H1 (cell line): Measurements from ENCODE around the gene FEM1C. TPM values are rescaled to one million over a fixed set of nuclear protein-coding genes. Genes with fewer than 3 reads are reported as not detected.

Source experiments
- CTCF ChIA-PET: fragments of 300-600 bp; sonication (Branson Sonifier 250); formaldehyde crosslinking; loops from one replicate; lab custom pipeline; 2021; ENCODE audit not compliant: partially characterized antibody; lab: Charles Lee
- POLR2A ChIA-PET: fragments of 300-600 bp; sonication (Branson Sonifier 250); formaldehyde crosslinking; loops from one replicate; lab custom pipeline; 2021; ENCODE audit warnings: inconsistent platforms; ENCODE audit not compliant: partially characterized antibody; lab: Charles Lee
- DNase-seq, 2 experiments: peaks; one replicate each; pipeline versions ENCODE4 v3.0.0 to v3.0.0-alpha.2; 2010 to 2022; ENCODE audit warnings: low spot score in 2 of 2, low read depth in 1 of 2, mixed read lengths in 1 of 2
- FAIRE-seq: peaks from 2 replicates; lab custom pipeline; 2011; peaks lifted over from hg19 to GRCh38; lab: Jason Lieb, UNC
- H2AFZ ChIP-seq: 2 replicates; pipeline ENCODE4 v1.8.1; 2012; ENCODE audit warnings: low read length, inconsistent platforms
- H2AK5ac ChIP-seq: 2 replicates; pipeline ENCODE4 v1.6.1; 2013; ENCODE audit warnings: low read depth, low read length
- H2BK120ac ChIP-seq: replicated peaks from 2 replicates; pipeline ENCODE3; 2013; ENCODE audit warnings: low read depth, low read length, inconsistent platforms
- H2BK12ac ChIP-seq: 2 replicates; pipeline ENCODE4 v1.6.1; 2013; ENCODE audit warnings: low read depth, low read length
- H2BK15ac ChIP-seq: 2 replicates; pipeline ENCODE4 v1.6.1; 2013; ENCODE audit warnings: low read length
- H2BK20ac ChIP-seq: 2 replicates; pipeline ENCODE4 v1.6.1; 2013; ENCODE audit warnings: low read length
- H2BK5ac ChIP-seq: 2 replicates; pipeline ENCODE4 v1.6.1; 2013; ENCODE audit warnings: low read depth, low read length
- H3K14ac ChIP-seq: 2 replicates; pipeline ENCODE4 v1.6.1; 2013; ENCODE audit warnings: inconsistent platforms; ENCODE audit not compliant: insufficient read length
- H3K18ac ChIP-seq: 2 replicates; pipeline ENCODE4 v1.6.1; 2013; ENCODE audit warnings: low read length; ENCODE audit errors: extremely low read depth
- H3K23ac ChIP-seq: 2 replicates; pipeline ENCODE4 v1.6.1; 2013; ENCODE audit warnings: inconsistent platforms; ENCODE audit not compliant: insufficient read length
- H3K23me2 ChIP-seq: 2 replicates; pipeline ENCODE4 v1.6.1; 2013; ENCODE audit warnings: low read depth, low read length
- H3K27ac ChIP-seq: 2 replicates; pipeline ENCODE4 v1.6.1; 2011; ENCODE audit warnings: low read depth, low read length, inconsistent platforms
- H3K27me3 ChIP-seq, 4 experiments: replicated peaks in 1 of 4; 1 replicate in 1 of 4; 2 replicates in 3 of 4; pipeline versions ENCODE4 v1.6.1 to v1.8.1; 2011 to 2013; ENCODE audit warnings: low read length in 3 of 4, mild to moderate bottlenecking in 3 of 4, inconsistent platforms in 2 of 4, mixed read lengths in 2 of 4, moderate library complexity in 1 of 4; ENCODE audit not compliant: control insufficient read depth in 3 of 4, insufficient read depth in 3 of 4; ENCODE audit errors: extremely low read depth in 1 of 4
- H3K36me3 ChIP-seq, 4 experiments: 2 replicates each; pipeline versions ENCODE4 v1.6.1 to v1.8.1; 2011 to 2013; ENCODE audit warnings: mild to moderate bottlenecking in 4 of 4, low read length in 3 of 4, moderate library complexity in 2 of 4, control low read depth in 1 of 4, inconsistent platforms in 1 of 4; ENCODE audit not compliant: insufficient read depth in 4 of 4, control insufficient read depth in 2 of 4
- H3K4ac ChIP-seq: replicated peaks from 2 replicates; pipeline ENCODE3; 2013; ENCODE audit warnings: low read length, low read depth, mixed read lengths, inconsistent platforms; ENCODE audit not compliant: insufficient read length
- H3K4me1 ChIP-seq, 4 experiments: replicated peaks in 1 of 4; 1 replicate in 1 of 4; 2 replicates in 3 of 4; pipeline versions ENCODE4 v1.6.1 to v1.8.1; 2011 to 2013; ENCODE audit warnings: low read length in 3 of 4, inconsistent platforms in 2 of 4, mixed read lengths in 1 of 4; ENCODE audit not compliant: insufficient read depth in 4 of 4, control insufficient read depth in 3 of 4
- H3K4me2 ChIP-seq, 2 experiments: 2 replicates each; pipeline versions ENCODE4 v1.6.1 to v1.8.1; 2011 to 2013; ENCODE audit warnings: low read depth in 2 of 2, low read length in 2 of 2, control low read depth in 1 of 2, inconsistent platforms in 1 of 2, mild to moderate bottlenecking in 1 of 2; ENCODE audit not compliant: insufficient read depth in 1 of 2
- H3K4me3 ChIP-seq, 4 experiments: fragments of 200-600, 300-600 bp in 1 of 4; sonication (generic), shearing (Covaris generic), sonication (Bioruptor Twin) in 1 of 4; 2 replicates each; pipeline versions ENCODE4 v1.5.1 to v1.8.1; 2011 to 2016; ENCODE audit warnings: low read length in 4 of 4, low read depth in 3 of 4, control low read depth in 2 of 4, inconsistent platforms in 2 of 4, mild to moderate bottlenecking in 2 of 4, mixed read lengths in 1 of 4, moderate library complexity in 1 of 4; ENCODE audit not compliant: insufficient read depth in 2 of 4; ENCODE audit errors: extremely low read depth in 1 of 4
- H3K56ac ChIP-seq: replicated peaks from 2 replicates; pipeline ENCODE3; 2013; ENCODE audit warnings: low read depth, mild to moderate bottlenecking, mixed read lengths, low read length, inconsistent platforms; ENCODE audit not compliant: insufficient read length
- H3K79me1 ChIP-seq: 2 replicates; pipeline ENCODE4 v1.6.1; 2013; ENCODE audit warnings: low read depth, low read length, control low read depth
- H3K79me2 ChIP-seq, 2 experiments: 2 replicates each; pipeline versions ENCODE4 v1.6.1 to v1.8.1; 2012 to 2013; ENCODE audit warnings: low read length in 2 of 2, mild to moderate bottlenecking in 2 of 2, inconsistent platforms in 1 of 2; ENCODE audit not compliant: insufficient read depth in 2 of 2, control insufficient read depth in 1 of 2
- H3K9ac ChIP-seq, 4 experiments: replicated peaks in 1 of 4; 1 replicate in 1 of 4; 2 replicates in 3 of 4; pipeline versions ENCODE4 v1.6.1 to v1.8.1; 2011 to 2013; ENCODE audit warnings: low read depth in 3 of 4, low read length in 3 of 4, control low read depth in 2 of 4, mild to moderate bottlenecking in 2 of 4, moderate library complexity in 2 of 4, inconsistent platforms in 1 of 4; ENCODE audit errors: extremely low read depth in 1 of 4
- H3K9me3 ChIP-seq, 2 experiments: 2 replicates each; pipeline versions ENCODE4 v1.6.1 to v1.8.1; 2012 to 2013; ENCODE audit warnings: mild to moderate bottlenecking in 2 of 2, moderate library complexity in 2 of 2, control low read depth in 1 of 2, inconsistent platforms in 1 of 2, low read depth in 1 of 2, low read length in 1 of 2, mixed read lengths in 1 of 2; ENCODE audit not compliant: insufficient read depth in 2 of 2
- H4K20me1 ChIP-seq, 2 experiments: replicated peaks in 1 of 2; 2 replicates each; pipeline versions ENCODE3 to v1.8.1; 2011 to 2013; ENCODE audit warnings: inconsistent platforms in 2 of 2, low read length in 2 of 2, mild to moderate bottlenecking in 1 of 2; ENCODE audit not compliant: insufficient read depth in 2 of 2, control insufficient read depth in 1 of 2
- H4K5ac ChIP-seq: 2 replicates; pipeline ENCODE4 v1.6.1; 2013; ENCODE audit warnings: low read length, low read depth, mixed read lengths, inconsistent platforms; ENCODE audit not compliant: insufficient read length
- H4K8ac ChIP-seq: 2 replicates; pipeline ENCODE4 v1.8.0; 2013; ENCODE audit warnings: mild to moderate bottlenecking, moderate library complexity, low read length, inconsistent platforms; ENCODE audit not compliant: insufficient read depth; ENCODE audit errors: extremely low read depth
- H4K91ac ChIP-seq: replicated peaks from 2 replicates; pipeline ENCODE3; 2013; ENCODE audit warnings: low read length, mixed read lengths, inconsistent platforms; ENCODE audit not compliant: insufficient read length
- TAF7 ChIP-seq: optimal IDR thresholded peaks from 2 replicates; pipeline ENCODE3; 2011; ENCODE audit warnings: low read depth, mild to moderate bottlenecking, inconsistent platforms, low read length, moderate library complexity, borderline replicate concordance
- polyA plus RNA-seq, 7 experiments: library from polyadenylated mRNA; depleted of rRNA in 3 of 7; stranded (reverse) in 5 of 7; unstranded in 2 of 7; fragments of >200 nt in 5 of 7; fragments of 200-250 nt in 2 of 7; gene quantifications; 1 replicate in 5 of 7; 2 replicates in 1 of 7; 4 replicates in 1 of 7; pipeline versions ENCODE4 v1.2.1 to v1.2.3, GENCODE V29; 2011 to 2013; ENCODE audit warnings: missing spikeins in 2 of 7, mixed read lengths in 2 of 7
- total RNA-seq: library from RNA; stranded (reverse); fragmentation: NEBNext Ultra II Directional; extraction: Animal tissue kit (Norgen Biotek cat#: 25700); gene quantifications from 2 replicates; pipeline ENCODE4 v1.2.1, GENCODE V29; 2021

The FEM1C gene
- total and polyA plus RNA-seq, 2 of the 8 experiments (the other 6 are each of a cell fraction or from before 2014, with no cell fraction given), result 4.4 to 17.7 TPM

DNA sequence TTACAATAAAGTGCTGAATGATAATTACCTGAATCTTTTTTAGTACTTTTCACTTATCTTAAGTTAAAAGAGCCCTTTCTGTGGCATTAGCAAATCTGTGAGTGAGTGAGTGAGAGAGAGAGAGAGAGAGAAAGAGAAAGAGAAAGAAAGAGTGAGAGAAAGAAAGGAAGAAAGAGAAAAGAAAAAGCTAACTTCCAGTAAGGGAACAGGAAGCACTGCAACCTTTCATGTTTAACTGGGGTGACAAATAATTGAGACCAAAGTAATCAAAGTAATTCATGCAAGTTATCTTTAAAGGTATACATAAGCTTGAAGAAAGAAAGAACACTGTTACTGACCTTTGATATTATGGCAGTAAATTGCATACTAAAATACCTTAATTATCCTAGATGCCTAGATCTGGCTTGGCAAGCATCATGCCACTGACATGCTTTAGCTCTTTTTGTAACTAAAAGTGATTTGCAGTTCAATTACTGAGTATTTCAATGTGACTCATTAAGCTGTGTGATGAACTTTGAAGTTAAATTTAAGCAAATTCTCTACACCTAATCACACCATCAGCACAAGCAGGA, 21.7 kb downstream of the FEM1C start:
- no peak overlapping the region for H2AK5ac ChIP-seq
- H2BK15ac ChIP-seq, result no peak overlapping the region
- FAIRE-seq (no peak), DNase-seq (no peak)
- CTCF ChIA-PET, result interaction anchor here (1.0 to 1.7 kb wide), 7 partner anchors 12 to 214 kb away, joined by 3 to 4 read pairs (median 3); no protein-coding TSS in a partner anchor
- no peak overlapping the region for H2BK12ac ChIP-seq
- H3K27ac ChIP-seq, result no peak overlapping the region
- H3K14ac ChIP-seq, result no peak overlapping the region
- H3K36me3 ChIP-seq, result peaks cover 2 to 30% (median 13%) of the 10 kb centered on the region in 4 experiments
- H3K9me3 ChIP-seq, result no peaks in the 10 kb centered on the region
- no peak overlapping the region for H3K56ac ChIP-seq
- H3K9ac ChIP-seq, result no peak overlapping the region
- H3K23me2 ChIP-seq, result no peaks in the 10 kb centered on the region
- H3K79me1 ChIP-seq, result no peaks in the 10 kb centered on the region
- peaks cover 0 to 2% (median 0%) of the 10 kb centered on the region in 4 experiments; a peak in 1 of 7 replicates for H3K27me3 ChIP-seq
- POLR2A ChIA-PET, result interaction anchor here (1.0 to 1.1 kb wide), 2 partner anchors 20 to 21 kb away, joined by 3 to 4 read pairs; partner anchors contain the start of gene FEM1C
- no peak overlapping the region for H4K8ac ChIP-seq
- no peaks in the 10 kb centered on the region for H4K20me1 ChIP-seq
- no peak overlapping the region for H3K4me3 ChIP-seq
- H4K5ac ChIP-seq, result no peak overlapping the region
- no peak overlapping the region for H2BK20ac ChIP-seq
- no peak overlapping the region for H2BK5ac ChIP-seq
- no peak overlapping the region for H4K91ac ChIP-seq
- no peak overlapping the region for H3K4ac ChIP-seq
- no peak overlapping the region for H2BK120ac ChIP-seq
- H3K79me2 ChIP-seq, result peaks cover 0 to 25% of the 10 kb centered on the region in 2 experiments; a peak in 2 of 4 replicates
- H2AFZ ChIP-seq, result no peak overlapping the region
- no peak overlapping the region for H3K4me2 ChIP-seq
- H3K4me1 ChIP-seq, result peaks cover 0 to 3% (median 0%) of the 10 kb centered on the region in 4 experiments; a peak in 1 of 7 replicates
- no peak overlapping the region for H3K18ac ChIP-seq
- H3K23ac ChIP-seq, result no peak overlapping the region
- no peak for TF ChIP-seq TAF7
